Colon (tissue), 2 donors: ENCODE results near the gene NTS.

Source experiments
- FAIRE-seq: peaks from 2 replicates; lab custom pipeline; 2012; peaks lifted over from hg19 to GRCh38; lab: Jason Lieb, UNC
- donor health status: control.
- donor health status: control.

NTS gene

GRCh38 chr12:85923767-85924331, 49.8 kb downstream of the NTS start:
- FAIRE-seq: no peak

DNA sequence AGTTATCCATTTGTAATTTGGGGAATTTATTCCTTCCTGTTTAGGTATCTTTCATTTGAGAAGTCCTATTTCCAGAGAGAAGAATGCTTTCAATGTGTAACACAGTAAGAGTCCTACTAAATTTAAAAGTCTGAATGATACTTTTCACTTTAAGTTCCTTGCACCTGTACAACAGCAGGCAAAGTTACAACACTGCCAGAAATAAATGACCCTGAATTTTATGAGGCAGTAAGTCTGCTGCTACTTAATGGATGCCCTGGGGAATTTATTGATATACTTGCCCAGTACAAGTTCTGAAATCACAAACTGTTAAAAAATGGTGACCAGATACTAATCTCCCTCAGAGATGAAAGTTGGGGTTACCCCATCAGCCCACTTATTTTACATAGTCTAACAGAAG, 53.1 kb downstream of the NTS start:
- FAIRE-seq: no peak
